ENCODE results near the gene APBB2. TPM values are rescaled to one million over a fixed set of nuclear protein-coding genes. Genes with fewer than 3 reads are reported as not detected.

Gene APBB2
- total and polyA plus RNA-seq, 3 donors from 2014 or later: 19.7 to 77.9 (median 59.8) TPM

DNA sequence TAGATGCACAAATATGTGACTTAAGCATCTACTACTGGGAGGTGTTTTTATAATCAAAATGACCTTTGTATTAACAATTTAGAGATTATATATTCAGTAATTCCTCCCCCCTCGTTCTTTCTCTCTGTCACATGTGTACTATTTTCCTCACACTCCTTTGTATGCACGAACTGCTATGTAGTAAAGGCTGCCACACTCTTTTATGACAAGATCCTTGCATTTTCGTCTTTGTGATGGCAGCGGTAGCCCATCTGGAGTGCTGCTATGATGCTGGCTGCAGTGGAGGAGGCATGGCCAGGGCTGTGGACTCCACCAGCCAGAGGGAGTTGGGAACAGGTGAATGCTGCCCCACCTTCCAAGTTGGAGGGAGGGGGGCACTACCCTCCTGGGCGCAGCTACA is 248.3 kb downstream of the APBB2 start:
- no peaks in the 10 kb centered on the region for H3K4me1 ChIP-seq
- no peak for TF ChIP-seq POLR2A (IDR thresholded peaks at IDR 0.05)
- TF ChIP-seq, protein P1, sequence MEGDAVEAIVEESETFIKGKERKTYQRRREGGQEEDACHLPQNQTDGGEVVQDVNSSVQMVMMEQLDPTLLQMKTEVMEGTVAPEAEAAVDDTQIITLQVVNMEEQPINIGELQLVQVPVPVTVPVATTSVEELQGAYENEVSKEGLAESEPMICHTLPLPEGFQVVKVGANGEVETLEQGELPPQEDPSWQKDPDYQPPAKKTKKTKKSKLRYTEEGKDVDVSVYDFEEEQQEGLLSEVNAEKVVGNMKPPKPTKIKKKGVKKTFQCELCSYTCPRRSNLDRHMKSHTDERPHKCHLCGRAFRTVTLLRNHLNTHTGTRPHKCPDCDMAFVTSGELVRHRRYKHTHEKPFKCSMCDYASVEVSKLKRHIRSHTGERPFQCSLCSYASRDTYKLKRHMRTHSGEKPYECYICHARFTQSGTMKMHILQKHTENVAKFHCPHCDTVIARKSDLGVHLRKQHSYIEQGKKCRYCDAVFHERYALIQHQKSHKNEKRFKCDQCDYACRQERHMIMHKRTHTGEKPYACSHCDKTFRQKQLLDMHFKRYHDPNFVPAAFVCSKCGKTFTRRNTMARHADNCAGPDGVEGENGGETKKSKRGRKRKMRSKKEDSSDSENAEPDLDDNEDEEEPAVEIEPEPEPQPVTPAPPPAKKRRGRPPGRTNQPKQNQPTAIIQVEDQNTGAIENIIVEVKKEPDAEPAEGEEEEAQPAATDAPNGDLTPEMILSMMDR (IDR thresholded peaks at IDR 0.05): no peak
- no peaks in the 10 kb centered on the region for H3K9me3 ChIP-seq
- no peak overlapping the region for H3K4me3 ChIP-seq
- H3K36me3 ChIP-seq (ENCODE audit: low read depth, missing control alignments): no peaks in the 10 kb centered on the region
- H3K27me3 ChIP-seq: no peaks in the 10 kb centered on the region
- DNase-seq: no peak
- intact Hi-C loops (cut with DNase I; ENCODE audit: low total_unique reads): no loop called here
- WGBS, 2 donors: 93 to 94% methylated on average over 5 of the region's 5 CpGs
- H3K27ac ChIP-seq: no peak overlapping the region

DNA sequence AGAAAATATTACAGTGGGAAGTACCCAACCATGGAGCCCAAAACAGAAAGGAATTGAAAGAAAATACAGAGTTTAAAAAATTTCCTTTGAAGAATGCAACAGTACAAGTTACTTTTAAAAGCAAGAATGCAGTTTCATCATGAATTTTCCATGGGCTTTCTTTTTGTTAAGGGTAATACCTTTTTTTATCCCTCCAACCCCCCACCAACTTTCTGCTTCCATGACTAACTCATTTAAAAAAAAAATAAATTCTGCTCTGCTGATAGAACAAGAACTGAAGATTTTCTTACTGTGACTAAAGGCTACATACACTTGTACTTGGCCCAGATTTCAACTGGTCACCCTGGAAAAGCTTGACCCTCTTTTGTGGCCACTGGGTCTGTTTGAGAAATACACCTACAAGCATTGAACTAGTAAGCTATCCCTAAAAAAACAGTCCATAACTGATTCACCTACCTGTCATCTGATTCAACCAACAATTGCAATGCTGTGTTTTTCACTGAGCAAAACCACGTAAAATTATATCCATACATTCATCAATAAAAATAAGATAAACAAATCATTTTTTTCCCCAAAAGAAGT is 250.4 kb downstream of the APBB2 start:
- no peak for DNase-seq
- 94 to 100% methylated on average over 1 of the region's 1 CpG for whole genome bisulfite sequencing, 2 donors
- H3K27ac ChIP-seq: no peak overlapping the region
- intact Hi-C loops (cut with DNase I; ENCODE audit: low total_unique reads): no loop called here
- no peaks in the 10 kb centered on the region for H3K9me3 ChIP-seq
- H3K27me3 ChIP-seq: no peaks in the 10 kb centered on the region
- no peaks in the 10 kb centered on the region for H3K4me1 ChIP-seq
- no peaks in the 10 kb centered on the region for H3K36me3 ChIP-seq (ENCODE audit: low read depth, missing control alignments)
- no peak for TF ChIP-seq POLR2A (IDR thresholded peaks at IDR 0.05)
- TF ChIP-seq, protein P1 (IDR thresholded peaks at IDR 0.05): no peak
- no peak overlapping the region for H3K4me3 ChIP-seq

DNA sequence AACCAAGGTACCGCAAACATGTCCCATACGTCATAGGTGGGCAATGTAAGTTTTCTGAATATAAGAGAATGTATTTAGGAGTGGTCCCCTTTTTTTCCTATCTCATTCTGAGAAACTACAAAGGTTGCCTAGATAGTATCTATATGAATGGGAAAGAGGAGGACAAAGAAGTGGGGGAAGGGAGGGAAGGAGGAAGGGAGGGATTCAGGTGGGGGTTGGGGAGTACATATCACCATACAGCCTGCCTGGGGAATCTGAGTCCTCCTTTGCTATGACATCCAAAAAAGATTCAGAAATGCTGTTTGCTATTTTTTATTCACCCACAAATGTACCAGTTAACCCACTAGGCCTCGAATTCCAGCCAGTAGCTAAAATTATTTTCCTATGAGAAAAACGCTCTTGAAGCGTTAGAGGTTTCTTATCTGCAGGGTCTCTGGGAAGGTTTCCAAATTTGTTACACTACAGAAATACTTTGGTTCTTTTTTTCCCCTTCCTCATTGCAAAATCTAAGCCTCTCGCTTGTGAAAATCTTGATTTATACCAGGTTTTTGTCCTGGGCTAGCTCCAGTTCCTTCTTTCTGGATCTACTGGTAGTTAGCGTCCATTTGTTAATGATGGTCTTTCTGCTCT is 251.7 kb downstream of the APBB2 start:
- H3K27me3 ChIP-seq: no peaks in the 10 kb centered on the region
- DNase-seq: no peak
- no peaks in the 10 kb centered on the region for H3K9me3 ChIP-seq
- no peak overlapping the region for H3K4me3 ChIP-seq
- intact Hi-C loops (cut with DNase I; ENCODE audit: low total_unique reads): no loop called here
- TF ChIP-seq, protein P1 (IDR thresholded peaks at IDR 0.05): no peak
- no peak for TF ChIP-seq POLR2A (IDR thresholded peaks at IDR 0.05)
- H3K36me3 ChIP-seq (ENCODE audit: low read depth, missing control alignments): no peaks in the 10 kb centered on the region
- no peaks in the 10 kb centered on the region for H3K4me1 ChIP-seq
- 71 to 72% methylated on average over 7 of the region's 7 CpGs for WGBS, 2 donors
- H3K27ac ChIP-seq: no peak overlapping the region

DNA sequence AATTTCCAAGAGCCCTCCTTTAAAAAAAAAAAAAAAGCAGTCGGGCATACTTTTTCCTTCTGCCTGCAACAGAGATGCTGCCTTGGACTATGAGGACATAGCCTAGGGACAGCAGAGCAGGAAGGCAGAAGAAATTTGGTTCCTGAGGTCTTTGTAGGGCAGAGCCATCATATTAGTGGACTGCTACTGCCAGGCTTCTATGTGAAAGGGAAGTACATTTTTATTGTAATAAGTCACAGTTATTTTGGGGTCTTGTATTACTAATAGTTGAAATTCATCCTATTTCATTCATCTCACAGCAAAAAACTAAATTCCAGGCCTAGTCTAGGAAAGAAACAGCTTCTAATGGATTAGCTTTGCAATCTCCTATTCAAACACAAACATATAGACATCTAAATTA is 253.4 kb downstream of the APBB2 start:
- intact Hi-C loops (cut with DNase I; ENCODE audit: low total_unique reads): no loop called here
- H3K4me1 ChIP-seq: no peaks in the 10 kb centered on the region
- whole genome bisulfite sequencing, 2 donors: 91 to 96% methylated on average over 1 of the region's 1 CpG
- no peaks in the 10 kb centered on the region for H3K27me3 ChIP-seq
- H3K9me3 ChIP-seq: no peaks in the 10 kb centered on the region
- H3K36me3 ChIP-seq (ENCODE audit: low read depth, missing control alignments): no peaks in the 10 kb centered on the region
- no peak for DNase-seq
- no peak overlapping the region for H3K4me3 ChIP-seq
- H3K27ac ChIP-seq: no peak overlapping the region
- TF ChIP-seq POLR2A (IDR thresholded peaks at IDR 0.05): no peak
- TF ChIP-seq, protein P1 (IDR thresholded peaks at IDR 0.05): no peak

DNA sequence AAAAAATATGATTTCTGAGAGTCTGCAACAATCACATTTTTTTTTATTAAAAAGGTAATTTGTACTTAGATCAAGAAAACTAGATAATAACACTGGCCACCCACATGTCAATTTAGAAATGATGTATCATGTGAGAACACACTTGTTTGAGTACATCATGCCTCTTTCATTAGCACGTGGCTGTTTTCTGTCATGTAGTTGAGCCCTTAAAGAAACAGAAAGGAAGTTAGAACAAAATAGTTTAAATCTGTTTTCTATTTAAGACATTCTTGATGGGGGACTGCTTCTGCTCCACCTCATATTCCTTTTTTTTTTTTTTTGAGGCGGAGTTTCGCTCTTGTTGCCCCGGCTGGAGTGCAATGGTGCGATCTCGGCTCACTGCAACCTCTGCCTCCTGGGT is 257.1 kb downstream of the APBB2 start:
- Histone ChIP-seq H3K27ac (no peak overlapping the region), H3K36me3 (ENCODE audit: low read depth, missing control alignments) (no peaks in the 10 kb centered on the region), H3K27me3 (no peaks in the 10 kb centered on the region), H3K9me3 (no peaks in the 10 kb centered on the region), H3K4me3 (no peak overlapping the region), H3K4me1 (peaks cover 14% of the 10 kb centered on the region)
- WGBS, 2 donors: 87 to 94% methylated on average over 6 of the region's 6 CpGs
- TF ChIP-seq POLR2A (IDR thresholded peaks at IDR 0.05): no peak
- TF ChIP-seq, protein P1 (IDR thresholded peaks at IDR 0.05): no peak
- no peak for DNase-seq
- intact Hi-C loops (cut with DNase I; ENCODE audit: low total_unique reads): no loop called here
